ENCODE data around the gene NEGR1. TPM values are rescaled to one million over a fixed set of nuclear protein-coding genes. Genes with fewer than 3 reads are reported as not detected.

The NEGR1 gene
- total and polyA plus RNA-seq, 2 experiments from 2014 or later: 0.57 to 0.94 TPM

DNA sequence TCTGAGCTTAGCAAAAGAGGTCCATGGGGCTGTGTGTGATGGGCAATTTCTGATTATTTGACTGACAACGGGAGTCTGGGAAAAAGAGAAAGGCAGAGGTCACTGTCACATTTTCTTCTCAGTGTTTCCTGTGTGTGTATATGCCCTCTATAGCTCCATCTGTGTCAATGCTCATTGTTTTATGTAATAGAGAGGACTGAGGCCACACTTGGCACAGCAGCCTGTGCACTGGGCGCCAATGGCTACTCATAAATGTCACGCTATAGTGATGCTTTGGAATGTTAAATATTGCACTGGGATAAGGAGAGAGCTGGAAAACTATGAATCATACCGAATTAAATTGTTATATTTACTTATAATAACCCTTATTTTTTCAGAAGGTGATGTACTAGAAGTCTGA lies 365.4 kb downstream of the NEGR1 start:
- Histone ChIP-seq H3K36me3 (ENCODE audit: insufficient read depth) (no peaks in the 10 kb centered on the region), H3K4me2 (no peak overlapping the region), H3K79me2 (replicated peaks; ENCODE audit: insufficient read depth) (no peaks in the 10 kb centered on the region), H3K27me3 (ENCODE audit: insufficient read depth) (no peaks in the 10 kb centered on the region), H3K9me2 (ENCODE audit: insufficient read depth) (no peaks in the 10 kb centered on the region), H3K27ac (ENCODE audit: low read depth) (no peak overlapping the region), H4K20me1 (replicated peaks; ENCODE audit: insufficient read depth) (no peaks in the 10 kb centered on the region), H3F3A (replicated peaks; ENCODE audit: low read depth) (no peaks in the 10 kb centered on the region), H2AFZ (no peak overlapping the region), H3K4me3 (no peak overlapping the region), H3K4me1 (ENCODE audit: insufficient read depth) (peaks cover 5% of the 10 kb centered on the region; the same call in 1 of the 2 replicates)
- Mint-ChIP-seq H3K36me3 (ENCODE audit: low read depth) (no peaks in the 10 kb centered on the region), H3K27me3 (ENCODE audit: insufficient read depth, low read depth, poor library complexity) (peaks cover 3% of the 10 kb centered on the region), H3K9me3 (no peaks in the 10 kb centered on the region), H3K27ac (no peak overlapping the region), H3K4me3 (no peak overlapping the region), H3K4me1 (peaks cover 17% of the 10 kb centered on the region)
- ATAC-seq (no peak), DNase-seq (ENCODE audit: low spot score) (no peak)
- TF ChIP-seq, protein P1, sequence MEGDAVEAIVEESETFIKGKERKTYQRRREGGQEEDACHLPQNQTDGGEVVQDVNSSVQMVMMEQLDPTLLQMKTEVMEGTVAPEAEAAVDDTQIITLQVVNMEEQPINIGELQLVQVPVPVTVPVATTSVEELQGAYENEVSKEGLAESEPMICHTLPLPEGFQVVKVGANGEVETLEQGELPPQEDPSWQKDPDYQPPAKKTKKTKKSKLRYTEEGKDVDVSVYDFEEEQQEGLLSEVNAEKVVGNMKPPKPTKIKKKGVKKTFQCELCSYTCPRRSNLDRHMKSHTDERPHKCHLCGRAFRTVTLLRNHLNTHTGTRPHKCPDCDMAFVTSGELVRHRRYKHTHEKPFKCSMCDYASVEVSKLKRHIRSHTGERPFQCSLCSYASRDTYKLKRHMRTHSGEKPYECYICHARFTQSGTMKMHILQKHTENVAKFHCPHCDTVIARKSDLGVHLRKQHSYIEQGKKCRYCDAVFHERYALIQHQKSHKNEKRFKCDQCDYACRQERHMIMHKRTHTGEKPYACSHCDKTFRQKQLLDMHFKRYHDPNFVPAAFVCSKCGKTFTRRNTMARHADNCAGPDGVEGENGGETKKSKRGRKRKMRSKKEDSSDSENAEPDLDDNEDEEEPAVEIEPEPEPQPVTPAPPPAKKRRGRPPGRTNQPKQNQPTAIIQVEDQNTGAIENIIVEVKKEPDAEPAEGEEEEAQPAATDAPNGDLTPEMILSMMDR (conservative IDR thresholded peaks at IDR 0.05; ENCODE audit: low read depth in 2 of 2): no peak
- TF ChIP-seq, protein P2, sequence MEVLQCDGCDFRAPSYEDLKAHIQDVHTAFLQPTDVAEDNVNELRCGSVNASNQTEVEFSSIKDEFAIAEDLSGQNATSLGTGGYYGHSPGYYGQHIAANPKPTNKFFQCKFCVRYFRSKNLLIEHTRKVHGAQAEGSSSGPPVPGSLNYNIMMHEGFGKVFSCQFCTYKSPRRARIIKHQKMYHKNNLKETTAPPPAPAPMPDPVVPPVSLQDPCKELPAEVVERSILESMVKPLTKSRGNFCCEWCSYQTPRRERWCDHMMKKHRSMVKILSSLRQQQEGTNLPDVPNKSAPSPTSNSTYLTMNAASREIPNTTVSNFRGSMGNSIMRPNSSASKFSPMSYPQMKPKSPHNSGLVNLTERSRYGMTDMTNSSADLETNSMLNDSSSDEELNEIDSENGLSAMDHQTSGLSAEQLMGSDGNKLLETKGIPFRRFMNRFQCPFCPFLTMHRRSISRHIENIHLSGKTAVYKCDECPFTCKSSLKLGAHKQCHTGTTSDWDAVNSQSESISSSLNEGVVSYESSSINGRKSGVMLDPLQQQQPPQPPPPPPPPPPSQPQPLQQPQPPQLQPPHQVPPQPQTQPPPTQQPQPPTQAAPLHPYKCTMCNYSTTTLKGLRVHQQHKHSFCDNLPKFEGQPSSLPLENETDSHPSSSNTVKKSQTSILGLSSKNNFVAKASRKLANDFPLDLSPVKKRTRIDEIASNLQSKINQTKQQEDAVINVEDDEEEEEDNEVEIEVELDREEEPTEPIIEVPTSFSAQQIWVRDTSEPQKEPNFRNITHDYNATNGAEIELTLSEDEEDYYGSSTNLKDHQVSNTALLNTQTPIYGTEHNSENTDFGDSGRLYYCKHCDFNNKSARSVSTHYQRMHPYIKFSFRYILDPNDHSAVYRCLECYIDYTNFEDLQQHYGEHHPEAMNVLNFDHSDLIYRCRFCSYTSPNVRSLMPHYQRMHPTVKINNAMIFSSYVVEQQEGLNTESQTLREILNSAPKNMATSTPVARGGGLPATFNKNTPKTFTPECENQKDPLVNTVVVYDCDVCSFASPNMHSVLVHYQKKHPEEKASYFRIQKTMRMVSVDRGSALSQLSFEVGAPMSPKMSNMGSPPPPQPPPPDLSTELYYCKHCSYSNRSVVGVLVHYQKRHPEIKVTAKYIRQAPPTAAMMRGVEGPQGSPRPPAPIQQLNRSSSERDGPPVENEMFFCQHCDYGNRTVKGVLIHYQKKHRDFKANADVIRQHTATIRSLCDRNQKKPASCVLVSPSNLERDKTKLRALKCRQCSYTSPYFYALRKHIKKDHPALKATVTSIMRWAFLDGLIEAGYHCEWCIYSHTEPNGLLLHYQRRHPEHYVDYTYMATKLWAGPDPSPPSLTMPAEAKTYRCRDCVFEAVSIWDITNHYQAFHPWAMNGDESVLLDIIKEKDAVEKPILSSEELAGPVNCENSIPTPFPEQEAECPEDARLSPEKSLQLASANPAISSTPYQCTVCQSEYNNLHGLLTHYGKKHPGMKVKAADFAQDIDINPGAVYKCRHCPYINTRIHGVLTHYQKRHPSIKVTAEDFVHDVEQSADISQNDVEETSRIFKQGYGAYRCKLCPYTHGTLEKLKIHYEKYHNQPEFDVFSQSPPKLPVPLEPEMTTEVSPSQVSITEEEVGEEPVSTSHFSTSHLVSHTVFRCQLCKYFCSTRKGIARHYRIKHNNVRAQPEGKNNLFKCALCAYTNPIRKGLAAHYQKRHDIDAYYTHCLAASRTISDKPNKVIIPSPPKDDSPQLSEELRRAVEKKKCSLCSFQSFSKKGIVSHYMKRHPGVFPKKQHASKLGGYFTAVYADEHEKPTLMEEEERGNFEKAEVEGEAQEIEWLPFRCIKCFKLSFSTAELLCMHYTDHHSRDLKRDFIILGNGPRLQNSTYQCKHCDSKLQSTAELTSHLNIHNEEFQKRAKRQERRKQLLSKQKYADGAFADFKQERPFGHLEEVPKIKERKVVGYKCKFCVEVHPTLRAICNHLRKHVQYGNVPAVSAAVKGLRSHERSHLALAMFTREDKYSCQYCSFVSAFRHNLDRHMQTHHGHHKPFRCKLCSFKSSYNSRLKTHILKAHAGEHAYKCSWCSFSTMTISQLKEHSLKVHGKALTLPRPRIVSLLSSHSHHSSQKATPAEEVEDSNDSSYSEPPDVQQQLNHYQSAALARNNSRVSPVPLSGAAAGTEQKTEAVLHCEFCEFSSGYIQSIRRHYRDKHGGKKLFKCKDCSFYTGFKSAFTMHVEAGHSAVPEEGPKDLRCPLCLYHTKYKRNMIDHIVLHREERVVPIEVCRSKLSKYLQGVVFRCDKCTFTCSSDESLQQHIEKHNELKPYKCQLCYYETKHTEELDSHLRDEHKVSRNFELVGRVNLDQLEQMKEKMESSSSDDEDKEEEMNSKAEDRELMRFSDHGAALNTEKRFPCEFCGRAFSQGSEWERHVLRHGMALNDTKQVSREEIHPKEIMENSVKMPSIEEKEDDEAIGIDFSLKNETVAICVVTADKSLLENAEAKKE (CRISPR knock-in tag; IDR thresholded peaks at IDR 0.05): no peak
- TF ChIP-seq POLR2AphosphoS5 (IDR thresholded peaks at IDR 0.05; ENCODE audit: low read depth) (no peak), STAT1 (IDR thresholded peaks at IDR 0.05; ENCODE audit: unreplicated experiment) (no peak), NANOG (IDR thresholded peaks at IDR 0.05; ENCODE audit: borderline replicate concordance) (no peak), EZH2phosphoT487 (IDR thresholded peaks at IDR 0.05; ENCODE audit: unreplicated experiment) (no peak), CREB1 (CRISPR knock-in tag; IDR thresholded peaks at IDR 0.05; ENCODE audit: low read depth) (no peak), EZH2 (IDR thresholded peaks at IDR 0.05; ENCODE audit: low read depth, unreplicated experiment) (no peak), ZNF114 (CRISPR knock-in tag; IDR thresholded peaks at IDR 0.05) (no peak), ZNF331 (CRISPR knock-in tag; IDR thresholded peaks at IDR 0.05; ENCODE audit: low read depth) (no peak), JUNB (IDR thresholded peaks at IDR 0.05; ENCODE audit: unreplicated experiment) (no peak)
- TF ChIP-seq, protein P3, sequence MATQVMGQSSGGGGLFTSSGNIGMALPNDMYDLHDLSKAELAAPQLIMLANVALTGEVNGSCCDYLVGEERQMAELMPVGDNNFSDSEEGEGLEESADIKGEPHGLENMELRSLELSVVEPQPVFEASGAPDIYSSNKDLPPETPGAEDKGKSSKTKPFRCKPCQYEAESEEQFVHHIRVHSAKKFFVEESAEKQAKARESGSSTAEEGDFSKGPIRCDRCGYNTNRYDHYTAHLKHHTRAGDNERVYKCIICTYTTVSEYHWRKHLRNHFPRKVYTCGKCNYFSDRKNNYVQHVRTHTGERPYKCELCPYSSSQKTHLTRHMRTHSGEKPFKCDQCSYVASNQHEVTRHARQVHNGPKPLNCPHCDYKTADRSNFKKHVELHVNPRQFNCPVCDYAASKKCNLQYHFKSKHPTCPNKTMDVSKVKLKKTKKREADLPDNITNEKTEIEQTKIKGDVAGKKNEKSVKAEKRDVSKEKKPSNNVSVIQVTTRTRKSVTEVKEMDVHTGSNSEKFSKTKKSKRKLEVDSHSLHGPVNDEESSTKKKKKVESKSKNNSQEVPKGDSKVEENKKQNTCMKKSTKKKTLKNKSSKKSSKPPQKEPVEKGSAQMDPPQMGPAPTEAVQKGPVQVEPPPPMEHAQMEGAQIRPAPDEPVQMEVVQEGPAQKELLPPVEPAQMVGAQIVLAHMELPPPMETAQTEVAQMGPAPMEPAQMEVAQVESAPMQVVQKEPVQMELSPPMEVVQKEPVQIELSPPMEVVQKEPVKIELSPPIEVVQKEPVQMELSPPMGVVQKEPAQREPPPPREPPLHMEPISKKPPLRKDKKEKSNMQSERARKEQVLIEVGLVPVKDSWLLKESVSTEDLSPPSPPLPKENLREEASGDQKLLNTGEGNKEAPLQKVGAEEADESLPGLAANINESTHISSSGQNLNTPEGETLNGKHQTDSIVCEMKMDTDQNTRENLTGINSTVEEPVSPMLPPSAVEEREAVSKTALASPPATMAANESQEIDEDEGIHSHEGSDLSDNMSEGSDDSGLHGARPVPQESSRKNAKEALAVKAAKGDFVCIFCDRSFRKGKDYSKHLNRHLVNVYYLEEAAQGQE (IDR thresholded peaks at IDR 0.05; ENCODE audit: unreplicated experiment): no peak
- TF ChIP-seq, protein P4, sequence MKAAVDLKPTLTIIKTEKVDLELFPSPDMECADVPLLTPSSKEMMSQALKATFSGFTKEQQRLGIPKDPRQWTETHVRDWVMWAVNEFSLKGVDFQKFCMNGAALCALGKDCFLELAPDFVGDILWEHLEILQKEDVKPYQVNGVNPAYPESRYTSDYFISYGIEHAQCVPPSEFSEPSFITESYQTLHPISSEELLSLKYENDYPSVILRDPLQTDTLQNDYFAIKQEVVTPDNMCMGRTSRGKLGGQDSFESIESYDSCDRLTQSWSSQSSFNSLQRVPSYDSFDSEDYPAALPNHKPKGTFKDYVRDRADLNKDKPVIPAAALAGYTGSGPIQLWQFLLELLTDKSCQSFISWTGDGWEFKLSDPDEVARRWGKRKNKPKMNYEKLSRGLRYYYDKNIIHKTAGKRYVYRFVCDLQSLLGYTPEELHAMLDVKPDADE (IDR thresholded peaks at IDR 0.05): no peak

Data from GM23338 (cell line).